Mesendoderm (in vitro differentiated cells): ENCODE data around the gene NIPA2.

Experiments
- DNase-seq: peaks from one replicate; pipeline ENCODE4 v3.0.0; 2013
- H2AK5ac ChIP-seq: 2 replicates; pipeline ENCODE4 v1.6.1; 2013; ENCODE audit warnings: low read length, inconsistent platforms
- H2BK120ac ChIP-seq: 2 replicates; pipeline ENCODE4 v1.6.1; 2013; ENCODE audit warnings: low read depth, mild to moderate bottlenecking, low read length, moderate library complexity, mixed read lengths
- H2BK15ac ChIP-seq: replicated peaks from 2 replicates; pipeline ENCODE4 v1.6.1; 2013; ENCODE audit warnings: low read depth, mild to moderate bottlenecking, moderate library complexity
- H2BK5ac ChIP-seq: 2 replicates; pipeline ENCODE4 v1.6.1; 2013; ENCODE audit warnings: low read length, inconsistent platforms
- H3K18ac ChIP-seq: 2 replicates; pipeline ENCODE4 v1.6.1; 2013; ENCODE audit warnings: mild to moderate bottlenecking, low read length, mixed read lengths
- H3K23ac ChIP-seq: one replicate; pipeline ENCODE4 v1.6.1; 2013; ENCODE audit warnings: low read length
- H3K27ac ChIP-seq: 2 replicates; pipeline ENCODE4 v1.5.1; 2013; ENCODE audit warnings: low read depth, mild to moderate bottlenecking, inconsistent platforms, low read length, moderate library complexity
- H3K27me3 ChIP-seq: 2 replicates; pipeline ENCODE4 v1.6.1; 2013; ENCODE audit warnings: low read length, control low read depth, mild to moderate bottlenecking, inconsistent platforms; ENCODE audit not compliant: insufficient read depth, poor library complexity
- H3K36me3 ChIP-seq: 2 replicates; pipeline ENCODE4 v1.6.1; 2013; ENCODE audit warnings: low read length, inconsistent platforms; ENCODE audit not compliant: control insufficient read depth, insufficient read depth
- H3K4ac ChIP-seq: one replicate; pipeline ENCODE4 v1.6.1; 2013; ENCODE audit warnings: low read depth, mild to moderate bottlenecking, low read length, moderate library complexity
- H3K4me1 ChIP-seq: 2 replicates; pipeline ENCODE4 v1.6.1; 2013; ENCODE audit warnings: low read depth, low read length, inconsistent platforms; ENCODE audit not compliant: control insufficient read depth
- H3K4me2 ChIP-seq: 2 replicates; pipeline ENCODE4 v1.6.1; 2013; ENCODE audit warnings: low read length
- H3K4me3 ChIP-seq: 2 replicates; pipeline ENCODE4 v1.5.1; 2013; ENCODE audit warnings: mild to moderate bottlenecking, low read length
- H3K56ac ChIP-seq: one replicate; pipeline ENCODE4 v1.6.1; 2013; ENCODE audit warnings: low read length
- H3K79me1 ChIP-seq: 2 replicates; pipeline ENCODE4 v1.6.1; 2013; ENCODE audit warnings: low read length, inconsistent platforms
- H3K79me2 ChIP-seq: 2 replicates; pipeline ENCODE4 v1.6.1; 2013; ENCODE audit warnings: mild to moderate bottlenecking, low read length; ENCODE audit not compliant: control insufficient read depth, insufficient read depth
- H3K9ac ChIP-seq: 2 replicates; pipeline ENCODE4 v1.6.1; 2013; ENCODE audit warnings: low read length, inconsistent platforms
- H4K5ac ChIP-seq: one replicate; pipeline ENCODE4 v1.6.1; 2013; ENCODE audit warnings: low read length
- H4K8ac ChIP-seq: one replicate; pipeline ENCODE4 v1.6.1; 2013; ENCODE audit warnings: low read depth, mild to moderate bottlenecking, control low read depth, low read length, moderate library complexity
- WGBS: extraction: QIAGEN DNeasy Blood & Tissue Kit; methylation state at CpG from one replicate; pipeline ENCODE4 v1.1.7; 2013; ENCODE audit warnings: low lambda C conversion rate, missing lambda C conversion rate; ENCODE audit not compliant: insufficient coverage; ENCODE audit errors: extremely low coverage; 5-methylcytosine and 5-hydroxymethylcytosine counted together

NIPA2 gene

GRCh38 chr15:22895465-22896190 is 57.2 kb downstream of the NIPA2 start:
- Histone ChIP-seq H3K27me3 (no peaks in the 10 kb centered on the region), H3K9ac (no peak overlapping the region), H3K79me1 (peaks cover 2% of the 10 kb centered on the region), H3K18ac (no peak overlapping the region), H4K8ac (no peak overlapping the region), H3K4ac (no peak overlapping the region), H3K56ac (no peak overlapping the region), H2BK15ac (no peak overlapping the region), H2BK5ac (no peak overlapping the region), H4K5ac (no peak overlapping the region), H3K4me2 (no peak overlapping the region), H3K4me3 (no peak overlapping the region), H3K4me1 (no peaks in the 10 kb centered on the region), H2AK5ac (no peak overlapping the region), H2BK120ac (no peak overlapping the region), H3K36me3 (peaks cover 6% of the 10 kb centered on the region), H3K79me2 (no peaks in the 10 kb centered on the region), H3K27ac (no peak overlapping the region), H3K23ac (no peak overlapping the region)
- DNase-seq: peak; percentile 85
- no CpG with 5 or more reads among the region's 10 CpGs for WGBS

GRCh38 chr15:22902046-22902445 is 63.6 kb downstream of the NIPA2 start:
- no peak overlapping the region for H3K4me3 ChIP-seq
- H2BK120ac ChIP-seq: no peak overlapping the region
- no peak overlapping the region for H2BK15ac ChIP-seq
- H3K18ac ChIP-seq: no peak overlapping the region
- H3K4me1 ChIP-seq: no peaks in the 10 kb centered on the region
- H3K36me3 ChIP-seq: peaks cover 10% of the 10 kb centered on the region
- H3K27ac ChIP-seq: no peak overlapping the region
- no peak overlapping the region for H2AK5ac ChIP-seq
- H3K27me3 ChIP-seq: no peaks in the 10 kb centered on the region
- no peak overlapping the region for H4K5ac ChIP-seq
- no peak overlapping the region for H3K4ac ChIP-seq
- no peak overlapping the region for H4K8ac ChIP-seq
- H3K79me1 ChIP-seq: no peaks in the 10 kb centered on the region
- no peak overlapping the region for H3K56ac ChIP-seq
- no peak overlapping the region for H3K9ac ChIP-seq
- no peak overlapping the region for H3K4me2 ChIP-seq
- H3K79me2 ChIP-seq: no peaks in the 10 kb centered on the region
- no peak overlapping the region for H3K23ac ChIP-seq
- H2BK5ac ChIP-seq: no peak overlapping the region
- no peak for DNase-seq
- no CpG with 5 or more reads among the region's 11 CpGs for WGBS

GRCh38 chr15:22902578-22902977 is 64.1 kb downstream of the NIPA2 start:
- no peak overlapping the region for H2BK120ac ChIP-seq
- H3K4ac ChIP-seq: no peak overlapping the region
- H2AK5ac ChIP-seq: no peak overlapping the region
- H3K9ac ChIP-seq: no peak overlapping the region
- no peak overlapping the region for H2BK5ac ChIP-seq
- no peak overlapping the region for H3K27ac ChIP-seq
- no peaks in the 10 kb centered on the region for H3K79me1 ChIP-seq
- no CpG with 5 or more reads among the region's 12 CpGs for WGBS
- no peak overlapping the region for H3K23ac ChIP-seq
- no peak overlapping the region for H3K4me3 ChIP-seq
- no peaks in the 10 kb centered on the region for H3K79me2 ChIP-seq
- peaks cover 10% of the 10 kb centered on the region for H3K36me3 ChIP-seq
- H4K5ac ChIP-seq: no peak overlapping the region
- no peaks in the 10 kb centered on the region for H3K4me1 ChIP-seq
- H3K27me3 ChIP-seq: no peaks in the 10 kb centered on the region
- H2BK15ac ChIP-seq: no peak overlapping the region
- no peak overlapping the region for H3K4me2 ChIP-seq
- H3K18ac ChIP-seq: no peak overlapping the region
- no peak overlapping the region for H3K56ac ChIP-seq
- H4K8ac ChIP-seq: no peak overlapping the region
- DNase-seq: peak; percentile 7

GRCh38 chr15:22902981-22903380 is 64.5 kb downstream of the NIPA2 start:
- Histone ChIP-seq H3K18ac (no peak overlapping the region), H3K27ac (no peak overlapping the region), H2AK5ac (no peak overlapping the region), H3K27me3 (no peaks in the 10 kb centered on the region), H3K4me3 (no peak overlapping the region), H3K9ac (no peak overlapping the region), H3K79me1 (no peaks in the 10 kb centered on the region), H3K4me2 (no peak overlapping the region), H3K4me1 (no peaks in the 10 kb centered on the region), H4K8ac (no peak overlapping the region), H2BK15ac (no peak overlapping the region), H4K5ac (no peak overlapping the region), H2BK120ac (no peak overlapping the region), H3K36me3 (peaks cover 9% of the 10 kb centered on the region), H3K23ac (no peak overlapping the region), H3K56ac (no peak overlapping the region), H2BK5ac (no peak overlapping the region), H3K4ac (no peak overlapping the region), H3K79me2 (no peaks in the 10 kb centered on the region)
- no peak for DNase-seq
- WGBS: no CpG with 5 or more reads among the region's 11 CpGs

GRCh38 chr15:22903427-22903826 is 65.0 kb downstream of the NIPA2 start:
- peaks cover 9% of the 10 kb centered on the region for H3K36me3 ChIP-seq

More at GRCh38 chr15:22903427-22903826, 65.0 kb downstream of the NIPA2 start:
- Histone ChIP-seq H3K9ac (no peak overlapping the region), H2AK5ac (no peak overlapping the region), H3K4me1 (no peaks in the 10 kb centered on the region), H3K4me2 (no peak overlapping the region), H2BK15ac (no peak overlapping the region), H3K4me3 (no peak overlapping the region), H4K8ac (no peak overlapping the region), H3K4ac (no peak overlapping the region), H3K79me2 (no peaks in the 10 kb centered on the region), H2BK5ac (no peak overlapping the region), H3K27ac (no peak overlapping the region), H3K79me1 (no peaks in the 10 kb centered on the region), H3K27me3 (no peaks in the 10 kb centered on the region), H4K5ac (no peak overlapping the region), H3K56ac (no peak overlapping the region), H2BK120ac (no peak overlapping the region), H3K23ac (no peak overlapping the region), H3K18ac (no peak overlapping the region)
- WGBS: no CpG with 5 or more reads among the region's 18 CpGs
- no peak for DNase-seq
